MCF 10A (cell line): ENCODE measurements around the gene ARHGEF7. TPM values are rescaled to one million over a fixed set of nuclear protein-coding genes. Genes with fewer than 3 reads are reported as not detected.

Experiments used
- BruUV-seq: library from RNA; stranded (reverse); fragments of 400-500 nt; replicated peaks from 2 replicates; lab custom pipeline; 2021; lab: Mats Ljungman, UMichigan
- CTCF ChIA-PET: fragments of 300-600 bp; sonication (Branson Sonifier 250); formaldehyde crosslinking; extraction: SDS; loops from one replicate; lab custom pipeline; 2021; ENCODE audit warnings: antibody characterized with exemption, inconsistent platforms; lab: Yijun Ruan, JAX
- POLR2A ChIA-PET: fragments of 300-600, 350-650 bp; sonication (Branson Sonifier 250); formaldehyde crosslinking; extraction: SDS; loops from one replicate; lab custom pipeline; 2020; ENCODE audit warnings: antibody characterized with exemption, inconsistent platforms; lab: Yijun Ruan, JAX
- DNase-seq: peaks from one replicate; pipeline ENCODE4 v3.0.0-alpha.2; 2018; ENCODE audit not compliant: unreplicated experiment
- H3K27ac Mint-ChIP-seq: one replicate; pipeline ENCODE4 v1.8.0; 2022; ENCODE audit warnings: mild to moderate bottlenecking, low read depth, mixed read lengths; ENCODE audit not compliant: unreplicated experiment
- H3K27me3 Mint-ChIP-seq: one replicate; pipeline ENCODE4 v1.8.0; 2022; ENCODE audit warnings: mixed read lengths; ENCODE audit not compliant: insufficient read depth, unreplicated experiment
- H3K36me3 Mint-ChIP-seq: one replicate; pipeline ENCODE4 v1.8.0; 2022; ENCODE audit warnings: mild to moderate bottlenecking, moderate library complexity, mixed read lengths; ENCODE audit not compliant: insufficient read depth, unreplicated experiment
- H3K4me1 Mint-ChIP-seq: one replicate; pipeline ENCODE4 v1.8.0; 2022; ENCODE audit warnings: mixed read lengths; ENCODE audit not compliant: insufficient read depth, unreplicated experiment
- H3K4me3 Mint-ChIP-seq: one replicate; pipeline ENCODE4 v1.8.0; 2022; ENCODE audit warnings: mild to moderate bottlenecking, moderate library complexity, mixed read lengths; ENCODE audit not compliant: unreplicated experiment
- H3K9me3 Mint-ChIP-seq: one replicate; pipeline ENCODE4 v1.8.0; 2022; ENCODE audit warnings: mixed read lengths; ENCODE audit not compliant: unreplicated experiment
- CTCF ChIP-seq: fragments of 200-600 bp; IDR thresholded peaks from one replicate; pipeline ENCODE4 v1.8.0; 2022; ENCODE audit warnings: antibody characterized with exemption, mild to moderate bottlenecking; ENCODE audit not compliant: unreplicated experiment
- intact Hi-C: fragments of 100-400 bp; cut with micrococcal nuclease; formaldehyde crosslinking; loops from 2 replicates; pipeline ENCODE4 v1.14.1; 2022
- total RNA-seq: library from RNA; stranded (reverse); gene quantifications from 2 replicates; pipeline ENCODE4 v1.2.3, GENCODE V29; 2022

The ARHGEF7 gene
- total RNA-seq, 1 experiment from 2014 or later: 43.5 TPM

- no peak for TF ChIP-seq CTCF
- no peaks in the 10 kb centered on the region for H3K9me3 Mint-ChIP-seq
- no peak overlapping the region for H3K27ac Mint-ChIP-seq
- H3K36me3 Mint-ChIP-seq: peaks cover 3% of the 10 kb centered on the region
- POLR2A ChIA-PET: no interaction called here
- no peak overlapping the region for H3K4me3 Mint-ChIP-seq
- CTCF ChIA-PET: no interaction called here
- DNase-seq: no peak
- BruUV-seq: no TSS peak
- intact Hi-C loops: no loop called here
- no peaks in the 10 kb centered on the region for H3K27me3 Mint-ChIP-seq
- no peaks in the 10 kb centered on the region for H3K4me1 Mint-ChIP-seq
Observed at GRCh38 chr13:111317042-111317550, 202.0 kb downstream of the ARHGEF7 start.

- Mint-ChIP-seq H3K27ac (no peak overlapping the region), H3K36me3 (no peaks in the 10 kb centered on the region), H3K4me3 (no peak overlapping the region), H3K27me3 (no peaks in the 10 kb centered on the region), H3K4me1 (no peaks in the 10 kb centered on the region), H3K9me3 (no peaks in the 10 kb centered on the region)
- BruUV-seq: no TSS peak
- no peak for DNase-seq
- intact Hi-C loops: no loop called here
- TF ChIP-seq CTCF: no peak
- POLR2A ChIA-PET: no interaction called here
- CTCF ChIA-PET: interaction anchor here (1.4 kb wide), 1 partner anchor 143 kb away, joined by 3 read pairs; no protein-coding TSS in a partner anchor
Observed at GRCh38 chr13:111317571-111318345, 202.6 kb downstream of the ARHGEF7 start.

GRCh38 chr13:111318386-111318785 is 203.3 kb downstream of the ARHGEF7 start:
- no peaks in the 10 kb centered on the region for H3K4me1 Mint-ChIP-seq
- DNase-seq: no peak
- intact Hi-C loops: no loop called here
- ChIA-PET POLR2A (no interaction called here), CTCF (interaction anchor here (1.4 kb wide), 1 partner anchor 142 kb away, joined by 3 read pairs; no protein-coding TSS in a partner anchor)
- no TSS peak for BruUV-seq
- H3K36me3 Mint-ChIP-seq: no peaks in the 10 kb centered on the region
- H3K9me3 Mint-ChIP-seq: no peaks in the 10 kb centered on the region
- no peaks in the 10 kb centered on the region for H3K27me3 Mint-ChIP-seq
- H3K4me3 Mint-ChIP-seq: no peak overlapping the region
- TF ChIP-seq CTCF: no peak
- no peak overlapping the region for H3K27ac Mint-ChIP-seq

GRCh38 chr13:111319521-111319920 is 204.4 kb downstream of the ARHGEF7 start:
- intact Hi-C loops: no loop called here
- POLR2A ChIA-PET: interaction anchor here (0.6 kb wide), 1 partner anchor 11 kb away, joined by 3 read pairs; no protein-coding TSS in a partner anchor

More at GRCh38 chr13:111319521-111319920, 204.4 kb downstream of the ARHGEF7 start:
- H3K27ac Mint-ChIP-seq: no peak overlapping the region
- H3K4me3 Mint-ChIP-seq: no peak overlapping the region
- no peak for TF ChIP-seq CTCF
- no peaks in the 10 kb centered on the region for H3K4me1 Mint-ChIP-seq
- no TSS peak for BruUV-seq
- H3K27me3 Mint-ChIP-seq: no peaks in the 10 kb centered on the region
- CTCF ChIA-PET: interaction anchor here (0.7 kb wide), 1 partner anchor 44 kb away, joined by 3 read pairs; no protein-coding TSS in a partner anchor
- no peaks in the 10 kb centered on the region for H3K9me3 Mint-ChIP-seq
- no peak for DNase-seq
- no peaks in the 10 kb centered on the region for H3K36me3 Mint-ChIP-seq
